ENCODE data around the gene FBLN1. TPM values are rescaled to one million over a fixed set of nuclear protein-coding genes. Genes with fewer than 3 reads are reported as not detected.

Gene FBLN1
- total and polyA plus RNA-seq, 2 of the 8 experiments (the other 6 are each of a cell fraction or from before 2014, with no cell fraction given), result 159 to 168 TPM

DNA sequence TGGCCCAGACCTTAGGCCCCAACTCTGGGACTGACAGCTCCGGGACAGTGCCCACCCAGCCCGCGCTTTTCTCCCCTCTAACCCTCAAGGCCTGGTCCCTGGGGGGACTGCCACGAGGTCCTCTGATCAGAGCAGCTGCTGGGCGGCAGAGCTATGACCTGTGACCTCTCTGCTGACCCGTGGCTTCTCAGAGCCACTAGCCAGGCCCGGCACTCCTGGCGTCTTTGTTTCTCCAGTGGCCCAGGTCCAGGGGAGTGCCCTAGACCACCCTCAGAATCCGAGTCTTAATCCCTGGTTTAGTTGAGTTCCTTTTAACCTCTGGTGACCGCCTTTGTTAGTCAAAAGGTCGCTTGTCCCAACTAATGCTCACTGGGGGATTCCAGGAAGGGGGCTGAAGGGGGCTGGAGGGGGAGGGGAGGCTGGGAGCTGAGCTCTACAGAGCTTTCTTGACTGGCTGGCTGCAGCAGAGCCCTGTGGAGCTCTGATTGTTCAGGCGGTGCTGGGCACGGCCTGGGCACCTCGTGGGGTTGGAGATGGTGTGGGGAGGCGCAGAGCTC is 1.2 kb downstream of the FBLN1 start (continued):
- TF ChIP-seq, protein P1, sequence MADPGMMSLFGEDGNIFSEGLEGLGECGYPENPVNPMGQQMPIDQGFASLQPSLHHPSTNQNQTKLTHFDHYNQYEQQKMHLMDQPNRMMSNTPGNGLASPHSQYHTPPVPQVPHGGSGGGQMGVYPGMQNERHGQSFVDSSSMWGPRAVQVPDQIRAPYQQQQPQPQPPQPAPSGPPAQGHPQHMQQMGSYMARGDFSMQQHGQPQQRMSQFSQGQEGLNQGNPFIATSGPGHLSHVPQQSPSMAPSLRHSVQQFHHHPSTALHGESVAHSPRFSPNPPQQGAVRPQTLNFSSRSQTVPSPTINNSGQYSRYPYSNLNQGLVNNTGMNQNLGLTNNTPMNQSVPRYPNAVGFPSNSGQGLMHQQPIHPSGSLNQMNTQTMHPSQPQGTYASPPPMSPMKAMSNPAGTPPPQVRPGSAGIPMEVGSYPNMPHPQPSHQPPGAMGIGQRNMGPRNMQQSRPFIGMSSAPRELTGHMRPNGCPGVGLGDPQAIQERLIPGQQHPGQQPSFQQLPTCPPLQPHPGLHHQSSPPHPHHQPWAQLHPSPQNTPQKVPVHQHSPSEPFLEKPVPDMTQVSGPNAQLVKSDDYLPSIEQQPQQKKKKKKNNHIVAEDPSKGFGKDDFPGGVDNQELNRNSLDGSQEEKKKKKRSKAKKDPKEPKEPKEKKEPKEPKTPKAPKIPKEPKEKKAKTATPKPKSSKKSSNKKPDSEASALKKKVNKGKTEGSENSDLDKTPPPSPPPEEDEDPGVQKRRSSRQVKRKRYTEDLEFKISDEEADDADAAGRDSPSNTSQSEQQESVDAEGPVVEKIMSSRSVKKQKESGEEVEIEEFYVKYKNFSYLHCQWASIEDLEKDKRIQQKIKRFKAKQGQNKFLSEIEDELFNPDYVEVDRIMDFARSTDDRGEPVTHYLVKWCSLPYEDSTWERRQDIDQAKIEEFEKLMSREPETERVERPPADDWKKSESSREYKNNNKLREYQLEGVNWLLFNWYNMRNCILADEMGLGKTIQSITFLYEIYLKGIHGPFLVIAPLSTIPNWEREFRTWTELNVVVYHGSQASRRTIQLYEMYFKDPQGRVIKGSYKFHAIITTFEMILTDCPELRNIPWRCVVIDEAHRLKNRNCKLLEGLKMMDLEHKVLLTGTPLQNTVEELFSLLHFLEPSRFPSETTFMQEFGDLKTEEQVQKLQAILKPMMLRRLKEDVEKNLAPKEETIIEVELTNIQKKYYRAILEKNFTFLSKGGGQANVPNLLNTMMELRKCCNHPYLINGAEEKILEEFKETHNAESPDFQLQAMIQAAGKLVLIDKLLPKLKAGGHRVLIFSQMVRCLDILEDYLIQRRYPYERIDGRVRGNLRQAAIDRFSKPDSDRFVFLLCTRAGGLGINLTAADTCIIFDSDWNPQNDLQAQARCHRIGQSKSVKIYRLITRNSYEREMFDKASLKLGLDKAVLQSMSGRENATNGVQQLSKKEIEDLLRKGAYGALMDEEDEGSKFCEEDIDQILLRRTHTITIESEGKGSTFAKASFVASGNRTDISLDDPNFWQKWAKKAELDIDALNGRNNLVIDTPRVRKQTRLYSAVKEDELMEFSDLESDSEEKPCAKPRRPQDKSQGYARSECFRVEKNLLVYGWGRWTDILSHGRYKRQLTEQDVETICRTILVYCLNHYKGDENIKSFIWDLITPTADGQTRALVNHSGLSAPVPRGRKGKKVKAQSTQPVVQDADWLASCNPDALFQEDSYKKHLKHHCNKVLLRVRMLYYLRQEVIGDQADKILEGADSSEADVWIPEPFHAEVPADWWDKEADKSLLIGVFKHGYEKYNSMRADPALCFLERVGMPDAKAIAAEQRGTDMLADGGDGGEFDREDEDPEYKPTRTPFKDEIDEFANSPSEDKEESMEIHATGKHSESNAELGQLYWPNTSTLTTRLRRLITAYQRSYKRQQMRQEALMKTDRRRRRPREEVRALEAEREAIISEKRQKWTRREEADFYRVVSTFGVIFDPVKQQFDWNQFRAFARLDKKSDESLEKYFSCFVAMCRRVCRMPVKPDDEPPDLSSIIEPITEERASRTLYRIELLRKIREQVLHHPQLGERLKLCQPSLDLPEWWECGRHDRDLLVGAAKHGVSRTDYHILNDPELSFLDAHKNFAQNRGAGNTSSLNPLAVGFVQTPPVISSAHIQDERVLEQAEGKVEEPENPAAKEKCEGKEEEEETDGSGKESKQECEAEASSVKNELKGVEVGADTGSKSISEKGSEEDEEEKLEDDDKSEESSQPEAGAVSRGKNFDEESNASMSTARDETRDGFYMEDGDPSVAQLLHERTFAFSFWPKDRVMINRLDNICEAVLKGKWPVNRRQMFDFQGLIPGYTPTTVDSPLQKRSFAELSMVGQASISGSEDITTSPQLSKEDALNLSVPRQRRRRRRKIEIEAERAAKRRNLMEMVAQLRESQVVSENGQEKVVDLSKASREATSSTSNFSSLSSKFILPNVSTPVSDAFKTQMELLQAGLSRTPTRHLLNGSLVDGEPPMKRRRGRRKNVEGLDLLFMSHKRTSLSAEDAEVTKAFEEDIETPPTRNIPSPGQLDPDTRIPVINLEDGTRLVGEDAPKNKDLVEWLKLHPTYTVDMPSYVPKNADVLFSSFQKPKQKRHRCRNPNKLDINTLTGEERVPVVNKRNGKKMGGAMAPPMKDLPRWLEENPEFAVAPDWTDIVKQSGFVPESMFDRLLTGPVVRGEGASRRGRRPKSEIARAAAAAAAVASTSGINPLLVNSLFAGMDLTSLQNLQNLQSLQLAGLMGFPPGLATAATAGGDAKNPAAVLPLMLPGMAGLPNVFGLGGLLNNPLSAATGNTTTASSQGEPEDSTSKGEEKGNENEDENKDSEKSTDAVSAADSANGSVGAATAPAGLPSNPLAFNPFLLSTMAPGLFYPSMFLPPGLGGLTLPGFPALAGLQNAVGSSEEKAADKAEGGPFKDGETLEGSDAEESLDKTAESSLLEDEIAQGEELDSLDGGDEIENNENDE (IDR thresholded peaks at IDR 0.05; ENCODE audit: insufficient replicate concordance, low read length), result no peak
- TF ChIP-seq POU5F1 (IDR thresholded peaks at IDR 0.05; ENCODE audit: low read depth, low read length), result no peak
- TF ChIP-seq HDAC2 (IDR thresholded peaks at IDR 0.05; ENCODE audit: borderline replicate concordance in 1 of 2, low read depth in 2 of 2, low read length in 2 of 2), result no peak; a peak in 1 of 4 replicates
- no peak for TF ChIP-seq EP300 (IDR thresholded peaks at IDR 0.05; ENCODE audit: borderline replicate concordance in 1 of 2, low read depth in 2 of 2, low read length in 2 of 2)
- TF ChIP-seq KDM1A (IDR thresholded peaks at IDR 0.05; ENCODE audit: borderline replicate concordance, low read length), result no peak
- TF ChIP-seq CEBPB (IDR thresholded peaks at IDR 0.05; ENCODE audit: low read depth, low read length), result no peak
- TF ChIP-seq SP1 (IDR thresholded peaks at IDR 0.05; ENCODE audit: low read depth, low read length), result no peak
- TF ChIP-seq, protein P2, sequence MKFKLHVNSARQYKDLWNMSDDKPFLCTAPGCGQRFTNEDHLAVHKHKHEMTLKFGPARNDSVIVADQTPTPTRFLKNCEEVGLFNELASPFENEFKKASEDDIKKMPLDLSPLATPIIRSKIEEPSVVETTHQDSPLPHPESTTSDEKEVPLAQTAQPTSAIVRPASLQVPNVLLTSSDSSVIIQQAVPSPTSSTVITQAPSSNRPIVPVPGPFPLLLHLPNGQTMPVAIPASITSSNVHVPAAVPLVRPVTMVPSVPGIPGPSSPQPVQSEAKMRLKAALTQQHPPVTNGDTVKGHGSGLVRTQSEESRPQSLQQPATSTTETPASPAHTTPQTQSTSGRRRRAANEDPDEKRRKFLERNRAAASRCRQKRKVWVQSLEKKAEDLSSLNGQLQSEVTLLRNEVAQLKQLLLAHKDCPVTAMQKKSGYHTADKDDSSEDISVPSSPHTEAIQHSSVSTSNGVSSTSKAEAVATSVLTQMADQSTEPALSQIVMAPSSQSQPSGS (IDR thresholded peaks at IDR 0.05; ENCODE audit: low read length), result no peak
- TF ChIP-seq RBBP5 (IDR thresholded peaks at IDR 0.05; ENCODE audit: borderline replicate concordance, low read depth, low read length), result no peak

Data from H1 (cell line).